Amniotic epithelial cell (primary cell): ENCODE data around the gene NEU1.
"Not testable (repeated sequence)": the region's sequence is repeated elsewhere in the genome, so short reads cannot be mapped to it uniquely, and the experiment has no call there.

Experiments
- DNase-seq: peaks from one replicate; pipeline ENCODE4 v3.0.0-alpha.2; 2010; ENCODE audit warnings: low read depth

The NEU1 gene

GRCh38 chr6:31817929-31818511, 44.6 kb downstream of the NEU1 start:
- DNase-seq = not testable (repeated sequence)

GRCh38 chr6:31817133-31817928, 45.3 kb downstream of the NEU1 start:
- not testable (repeated sequence) for DNase-seq

- peak; percentile 93 for DNase-seq
Measured at GRCh38 chr6:31815025-31815838, 47.4 kb downstream of the NEU1 start, which contains the start of the genes HSPA1A and HSPA1L. HSPA1A (plus strand) TSS chr6:31815543; CDS start chr6:31815757, 214 bp downstream. HSPA1L (minus strand) TSS chr6:31815283; CDS start chr6:31811972, 3,311 bp downstream.

GRCh38 chr6:31814677-31815024, 48.0 kb downstream of the NEU1 start:
- DNase-seq = peak; percentile 99

- no peak for DNase-seq
Measured at GRCh38 chr6:31813465-31813849, 49.2 kb downstream of the NEU1 start.

- DNase-seq = no peak
Measured at GRCh38 chr6:31811645-31812044, 51.0 kb downstream of the NEU1 start.

- not testable (repeated sequence) for DNase-seq
Measured at GRCh38 chr6:31808599-31808998, 54.0 kb downstream of the NEU1 start.
